ENCODE measurements around the gene LCE6A.

- TF ChIP-seq GATA2 (IDR thresholded peaks at IDR 0.05; ENCODE audit: low read depth, low read length) (no peak), GATA3 (IDR thresholded peaks at IDR 0.05; ENCODE audit: low read depth, low read length) (no peak)
Observed at GRCh38 chr1:152884085-152884484, 41.4 kb downstream of the LCE6A start.

Measured in SH-SY5Y (cell line).